HEK293 (cell line): ENCODE measurements around the gene SYNJ2BP.

Experiments
- GFI1B ChIP-seq: fragments of 450-650 bp; formaldehyde crosslinking; IDR thresholded peaks from 2 replicates; pipeline ENCODE4 v1.5.1; 2016; ENCODE audit warnings: missing biosample characterization, missing genetic modification characterization
- GLIS2 ChIP-seq: fragments of 450-650 bp; formaldehyde crosslinking; IDR thresholded peaks from 2 replicates; pipeline ENCODE4 v1.5.1; 2016; ENCODE audit warnings: missing biosample characterization, missing genetic modification characterization
- OVOL3 ChIP-seq: fragments of 450-650 bp; formaldehyde crosslinking; IDR thresholded peaks from 2 replicates; pipeline ENCODE4 v1.5.1; 2016; ENCODE audit warnings: missing biosample characterization, missing genetic modification characterization
- PBX3 ChIP-seq: sonication (generic); formaldehyde crosslinking; IDR thresholded peaks from 2 replicates; pipeline ENCODE4 v1.8.1; 2022; ENCODE audit warnings: mild to moderate bottlenecking, moderate library complexity, missing genetic modification reagents
- SALL2 ChIP-seq: fragments of 450-650 bp; formaldehyde crosslinking; IDR thresholded peaks from 2 replicates; pipeline ENCODE4 v1.5.0; 2017; ENCODE audit warnings: missing biosample characterization, mild to moderate bottlenecking, missing genetic modification characterization, borderline replicate concordance
- SP7 ChIP-seq: fragments of 450-650 bp; formaldehyde crosslinking; IDR thresholded peaks from 2 replicates; pipeline ENCODE4 v1.5.1; 2016; ENCODE audit warnings: missing biosample characterization, missing genetic modification characterization
- TCF7L2 ChIP-seq: IDR thresholded peaks from 2 replicates; pipeline ENCODE4 v1.6.1; 2011; ENCODE audit warnings: low read depth, mild to moderate bottlenecking, inconsistent platforms, low read length, moderate library complexity, borderline replicate concordance
- YY1 ChIP-seq: fragments of 450-650 bp; formaldehyde crosslinking; IDR thresholded peaks from 2 replicates; pipeline ENCODE4 v1.5.1; 2018; ENCODE audit warnings: missing biosample characterization, missing genetic modification characterization
- YY2 ChIP-seq: fragments of 450-650 bp; formaldehyde crosslinking; IDR thresholded peaks from 2 replicates; pipeline ENCODE4 v1.5.1; 2016; ENCODE audit warnings: missing biosample characterization, missing genetic modification characterization
- ZBTB26 ChIP-seq: fragments of 450-650 bp; formaldehyde crosslinking; optimal IDR thresholded peaks from 2 replicates; pipeline ENCODE3; 2016; ENCODE audit warnings: missing biosample characterization, mild to moderate bottlenecking, missing genetic modification characterization
- ZEB2 ChIP-seq: fragments of 450-650 bp; formaldehyde crosslinking; IDR thresholded peaks from 2 replicates; pipeline ENCODE4 v1.5.1; 2016; ENCODE audit warnings: missing biosample characterization, missing genetic modification characterization
- ZFP69B ChIP-seq: fragments of 450-650 bp; formaldehyde crosslinking; IDR thresholded peaks from 2 replicates; pipeline ENCODE4 v1.5.1; 2016; ENCODE audit warnings: missing biosample characterization, missing genetic modification characterization
- ZNF10 ChIP-seq: fragments of 450-650 bp; formaldehyde crosslinking; IDR thresholded peaks from 2 replicates; pipeline ENCODE4 v1.5.1; 2017; ENCODE audit warnings: missing biosample characterization, missing genetic modification characterization
- ZNF112 ChIP-seq: fragments of 450-650 bp; formaldehyde crosslinking; IDR thresholded peaks from 2 replicates; pipeline ENCODE4 v1.5.0; 2017; ENCODE audit warnings: missing biosample characterization, missing genetic modification characterization
- ZNF133 ChIP-seq: fragments of 450-650 bp; formaldehyde crosslinking; IDR thresholded peaks from 2 replicates; pipeline ENCODE4 v1.5.1; 2016; ENCODE audit warnings: missing biosample characterization, missing genetic modification characterization
- ZNF138 ChIP-seq: fragments of 450-650 bp; formaldehyde crosslinking; IDR thresholded peaks from 2 replicates; pipeline ENCODE4 v1.5.1; 2016; ENCODE audit warnings: missing biosample characterization, missing genetic modification characterization, borderline replicate concordance
- ZNF184 ChIP-seq: fragments of 450-650 bp; IDR thresholded peaks from 2 replicates; pipeline ENCODE4 v1.5.1; 2018; ENCODE audit warnings: missing biosample characterization, mild to moderate bottlenecking, missing genetic modification characterization
- ZNF211 ChIP-seq: fragments of 450-650 bp; formaldehyde crosslinking; IDR thresholded peaks from 2 replicates; pipeline ENCODE4 v1.5.1; 2016; ENCODE audit warnings: low read depth, missing biosample characterization, missing genetic modification characterization
- ZNF23 ChIP-seq: fragments of 450-650 bp; formaldehyde crosslinking; IDR thresholded peaks from 2 replicates; pipeline ENCODE4 v1.5.1; 2016; ENCODE audit warnings: missing biosample characterization, missing genetic modification characterization, borderline replicate concordance
- ZNF248 ChIP-seq: fragments of 450-650 bp; formaldehyde crosslinking; IDR thresholded peaks from 2 replicates; pipeline ENCODE4 v1.5.1; 2017; ENCODE audit warnings: missing biosample characterization, missing genetic modification characterization
- ZNF274 ChIP-seq, 2 experiments: fragments of 200-500 bp in 1 of 2; fragments of 450-650 bp in 1 of 2; sonication (Bioruptor generic) in 1 of 2; formaldehyde crosslinking in 1 of 2; IDR thresholded peaks; 2 replicates each; pipeline versions ENCODE4 v1.5.1 to v1.6.1; 2014 to 2016; ENCODE audit warnings: borderline replicate concordance in 1 of 2, inconsistent platforms in 1 of 2, low read length in 1 of 2, missing biosample characterization in 1 of 2, missing genetic modification characterization in 1 of 2
- ZNF311 ChIP-seq: fragments of 450-650 bp; formaldehyde crosslinking; IDR thresholded peaks from 2 replicates; pipeline ENCODE4 v1.5.1; 2017; ENCODE audit warnings: missing biosample characterization, missing genetic modification characterization, borderline replicate concordance
- ZNF324 ChIP-seq: fragments of 450-650 bp; formaldehyde crosslinking; IDR thresholded peaks from 2 replicates; pipeline ENCODE4 v1.5.1; 2016; ENCODE audit warnings: missing biosample characterization, missing genetic modification characterization
- ZNF366 ChIP-seq: fragments of 450-650 bp; formaldehyde crosslinking; conservative IDR thresholded peaks from 2 replicates; pipeline ENCODE4 v1.5.1; 2016; ENCODE audit warnings: missing biosample characterization, missing genetic modification characterization
- ZNF449 ChIP-seq: fragments of 450-650 bp; formaldehyde crosslinking; IDR thresholded peaks from 2 replicates; pipeline ENCODE4 v1.5.1; 2017; ENCODE audit warnings: missing biosample characterization, mild to moderate bottlenecking, missing genetic modification characterization, moderate library complexity
- ZNF513 ChIP-seq: fragments of 450-650 bp; IDR thresholded peaks from 2 replicates; pipeline ENCODE4 v1.5.1; 2018; ENCODE audit warnings: missing biosample characterization, missing genetic modification characterization
- ZNF514 ChIP-seq: fragments of 450-650 bp; formaldehyde crosslinking; IDR thresholded peaks from 2 replicates; pipeline ENCODE4 v1.5.1; 2016; ENCODE audit warnings: missing biosample characterization, missing genetic modification characterization
- ZNF548 ChIP-seq: fragments of 450-650 bp; formaldehyde crosslinking; IDR thresholded peaks from 2 replicates; pipeline ENCODE4 v1.5.1; 2016; ENCODE audit warnings: missing biosample characterization, missing genetic modification characterization
- ZNF571 ChIP-seq: fragments of 450-650 bp; formaldehyde crosslinking; IDR thresholded peaks from 2 replicates; pipeline ENCODE4 v1.5.0; 2017; ENCODE audit warnings: missing biosample characterization, missing genetic modification characterization
- ZNF580 ChIP-seq: fragments of 450-650 bp; formaldehyde crosslinking; IDR thresholded peaks from 2 replicates; pipeline ENCODE4 v1.5.1; 2016; ENCODE audit warnings: missing biosample characterization, missing genetic modification characterization
- ZNF645 ChIP-seq: fragments of 450-650 bp; formaldehyde crosslinking; IDR thresholded peaks from 2 replicates; pipeline ENCODE4; 2016; ENCODE audit warnings: missing biosample characterization, missing genetic modification characterization
- ZNF660 ChIP-seq: fragments of 450-650 bp; IDR thresholded peaks from 2 replicates; pipeline ENCODE4 v1.5.1; 2018; ENCODE audit warnings: missing biosample characterization, mild to moderate bottlenecking, missing genetic modification characterization
- ZNF664 ChIP-seq: fragments of 450-650 bp; formaldehyde crosslinking; IDR thresholded peaks from 2 replicates; pipeline ENCODE4 v1.5.1; 2016; ENCODE audit warnings: missing biosample characterization, missing genetic modification characterization
- ZNF701 ChIP-seq: fragments of 450-650 bp; formaldehyde crosslinking; IDR thresholded peaks from 2 replicates; pipeline ENCODE4 v1.5.1; 2016; ENCODE audit warnings: missing biosample characterization, missing genetic modification characterization
- ZNF747 ChIP-seq: fragments of 450-650 bp; formaldehyde crosslinking; IDR thresholded peaks from 2 replicates; pipeline ENCODE4 v1.5.1; 2016; ENCODE audit warnings: missing biosample characterization, missing genetic modification characterization
- ZNF76 ChIP-seq: fragments of 450-650 bp; formaldehyde crosslinking; IDR thresholded peaks from 2 replicates; pipeline ENCODE4; 2016; ENCODE audit warnings: low read depth, missing biosample characterization, missing genetic modification characterization, borderline replicate concordance

SYNJ2BP gene

GRCh38 chr14:70416725-70417349 is at the start of gene SYNJ2BP (continued):
- no peak for TF ChIP-seq ZNF514 (tag by site-specific recombination)
- no peak for TF ChIP-seq GLIS2 (tag by site-specific recombination)
- TF ChIP-seq ZNF23 (tag by site-specific recombination): no peak
- TF ChIP-seq ZNF449 (tag by site-specific recombination): no peak
- TF ChIP-seq ZNF133: no peak
- no peak for TF ChIP-seq ZFP69B (tag by site-specific recombination)
- no peak for TF ChIP-seq PBX3 (CRISPR knock-in tag)
- no peak for TF ChIP-seq ZNF664 (tag by site-specific recombination)
- no peak for TF ChIP-seq ZNF548 (tag by site-specific recombination)
- TF ChIP-seq ZNF184: no peak
- no peak for TF ChIP-seq ZNF274 (IDR thresholded peaks at IDR 0.05; ENCODE audit: low read length)
- no peak for TF ChIP-seq ZNF274 (tag by site-specific recombination; IDR thresholded peaks at IDR 0.05; ENCODE audit: borderline replicate concordance)
- peak; percentile 71; the same call in 1 of the 2 replicates for TF ChIP-seq ZEB2 (tag by site-specific recombination)
- TF ChIP-seq ZNF747 (tag by site-specific recombination): no peak
- TF ChIP-seq ZNF211 (tag by site-specific recombination): no peak
- no peak for TF ChIP-seq ZNF513
- no peak for TF ChIP-seq ZNF571 (tag by site-specific recombination)
- peak; percentile 79; the same call in 1 of the 2 replicates for TF ChIP-seq ZNF76 (tag by site-specific recombination)
- 0 out of 2 replicates have a peak, but pooled peaks have one; percentile 34 for TF ChIP-seq SP7 (tag by site-specific recombination)
- TF ChIP-seq ZNF580: no peak
- TF ChIP-seq YY1 (tag by site-specific recombination): no peak
- TF ChIP-seq ZNF645: no peak
- TF ChIP-seq ZNF366: no peak
- no peak for TF ChIP-seq ZNF311
- TF ChIP-seq GFI1B (tag by site-specific recombination): peak; percentile 79
- TF ChIP-seq YY2 (tag by site-specific recombination): no peak
- TF ChIP-seq OVOL3: no peak
- no peak for TF ChIP-seq ZNF248 (tag by site-specific recombination)
- no peak for TF ChIP-seq ZNF701 (tag by site-specific recombination)
- TF ChIP-seq ZNF10 (tag by site-specific recombination): peak; percentile 84
- TF ChIP-seq ZNF324 (tag by site-specific recombination): no peak
- TF ChIP-seq ZNF112 (tag by site-specific recombination): no peak
- no peak for TF ChIP-seq ZNF660 (tag by site-specific recombination)
- TF ChIP-seq ZNF138: no peak
- TF ChIP-seq SALL2: no peak
- TF ChIP-seq TCF7L2: no peak
- TF ChIP-seq ZBTB26 (tag by site-specific recombination): no peak
